ENCODE measurements around the gene B9D1.

Gene B9D1

DNA sequence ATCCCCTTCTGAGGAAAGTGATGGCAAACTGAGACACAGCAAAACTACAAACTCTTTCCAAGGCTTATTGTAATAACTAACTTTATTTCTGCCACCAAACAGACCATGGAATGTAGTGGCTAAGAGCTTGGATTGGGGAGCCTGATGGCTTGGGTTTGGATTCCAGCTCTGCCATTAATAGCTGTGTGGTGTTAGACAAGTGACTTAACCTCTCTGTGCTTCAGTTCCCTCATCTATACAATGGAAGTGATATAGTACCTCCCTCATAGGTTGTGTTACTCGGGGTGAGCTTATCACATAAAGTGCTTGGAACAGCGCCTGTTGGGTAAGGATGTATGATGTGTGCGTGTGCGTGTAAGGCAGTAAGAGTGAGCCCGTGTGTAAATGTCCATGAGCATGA lies 42.6 kb upstream of the B9D1 start:
- TF ChIP-seq FOXM1 (IDR thresholded peaks at IDR 0.05; ENCODE audit: borderline replicate concordance, low read depth) (no peak), CEBPB (IDR thresholded peaks at IDR 0.05) (no peak), NFIC (IDR thresholded peaks at IDR 0.05) (no peak), TAF1 (IDR thresholded peaks at IDR 0.05; ENCODE audit: low read depth) (no peak), RAD21 (IDR thresholded peaks at IDR 0.05; ENCODE audit: low read depth) (no peak), EP300 (IDR thresholded peaks at IDR 0.05; ENCODE audit: borderline replicate concordance) (no peak), ZBTB7A (IDR thresholded peaks at IDR 0.05; ENCODE audit: low read depth) (no peak), EGR1 (IDR thresholded peaks at IDR 0.05) (no peak), YY1 (IDR thresholded peaks at IDR 0.05; ENCODE audit: low read depth) (no peak)
- TF ChIP-seq, protein P1, sequence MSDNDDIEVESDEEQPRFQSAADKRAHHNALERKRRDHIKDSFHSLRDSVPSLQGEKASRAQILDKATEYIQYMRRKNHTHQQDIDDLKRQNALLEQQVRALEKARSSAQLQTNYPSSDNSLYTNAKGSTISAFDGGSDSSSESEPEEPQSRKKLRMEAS (IDR thresholded peaks at IDR 0.05): no peak

DNA sequence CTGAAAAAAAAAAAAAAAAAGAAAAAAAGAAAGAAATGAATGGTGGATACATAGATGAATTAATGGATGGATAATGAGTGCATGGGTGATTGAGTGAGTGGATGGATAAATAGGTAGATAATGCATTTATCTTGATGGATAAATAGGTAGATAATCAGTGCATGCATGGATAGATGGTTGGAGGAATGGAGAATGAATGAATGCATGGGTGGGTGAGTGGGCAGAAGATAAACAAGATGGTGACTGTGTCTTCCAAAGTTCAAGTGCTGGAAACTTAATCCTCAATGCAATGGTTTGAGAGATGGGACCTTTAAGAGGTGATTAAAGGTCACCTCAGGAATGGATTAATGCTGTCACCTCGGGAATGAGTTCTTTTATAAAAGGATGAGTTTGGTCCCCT lies 41.7 kb upstream of the B9D1 start:
- no peak for TF ChIP-seq TAF1 (IDR thresholded peaks at IDR 0.05; ENCODE audit: low read depth)
- no peak for TF ChIP-seq EP300 (IDR thresholded peaks at IDR 0.05; ENCODE audit: borderline replicate concordance)
- TF ChIP-seq, protein P2, sequence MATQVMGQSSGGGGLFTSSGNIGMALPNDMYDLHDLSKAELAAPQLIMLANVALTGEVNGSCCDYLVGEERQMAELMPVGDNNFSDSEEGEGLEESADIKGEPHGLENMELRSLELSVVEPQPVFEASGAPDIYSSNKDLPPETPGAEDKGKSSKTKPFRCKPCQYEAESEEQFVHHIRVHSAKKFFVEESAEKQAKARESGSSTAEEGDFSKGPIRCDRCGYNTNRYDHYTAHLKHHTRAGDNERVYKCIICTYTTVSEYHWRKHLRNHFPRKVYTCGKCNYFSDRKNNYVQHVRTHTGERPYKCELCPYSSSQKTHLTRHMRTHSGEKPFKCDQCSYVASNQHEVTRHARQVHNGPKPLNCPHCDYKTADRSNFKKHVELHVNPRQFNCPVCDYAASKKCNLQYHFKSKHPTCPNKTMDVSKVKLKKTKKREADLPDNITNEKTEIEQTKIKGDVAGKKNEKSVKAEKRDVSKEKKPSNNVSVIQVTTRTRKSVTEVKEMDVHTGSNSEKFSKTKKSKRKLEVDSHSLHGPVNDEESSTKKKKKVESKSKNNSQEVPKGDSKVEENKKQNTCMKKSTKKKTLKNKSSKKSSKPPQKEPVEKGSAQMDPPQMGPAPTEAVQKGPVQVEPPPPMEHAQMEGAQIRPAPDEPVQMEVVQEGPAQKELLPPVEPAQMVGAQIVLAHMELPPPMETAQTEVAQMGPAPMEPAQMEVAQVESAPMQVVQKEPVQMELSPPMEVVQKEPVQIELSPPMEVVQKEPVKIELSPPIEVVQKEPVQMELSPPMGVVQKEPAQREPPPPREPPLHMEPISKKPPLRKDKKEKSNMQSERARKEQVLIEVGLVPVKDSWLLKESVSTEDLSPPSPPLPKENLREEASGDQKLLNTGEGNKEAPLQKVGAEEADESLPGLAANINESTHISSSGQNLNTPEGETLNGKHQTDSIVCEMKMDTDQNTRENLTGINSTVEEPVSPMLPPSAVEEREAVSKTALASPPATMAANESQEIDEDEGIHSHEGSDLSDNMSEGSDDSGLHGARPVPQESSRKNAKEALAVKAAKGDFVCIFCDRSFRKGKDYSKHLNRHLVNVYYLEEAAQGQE (IDR thresholded peaks at IDR 0.05; ENCODE audit: low read depth): no peak
- no peak for TF ChIP-seq EGR1 (IDR thresholded peaks at IDR 0.05)
- TF ChIP-seq NFIC (IDR thresholded peaks at IDR 0.05): no peak
- no peak for TF ChIP-seq TCF12 (IDR thresholded peaks at IDR 0.05; ENCODE audit: low read depth)
- TF ChIP-seq, protein P3, sequence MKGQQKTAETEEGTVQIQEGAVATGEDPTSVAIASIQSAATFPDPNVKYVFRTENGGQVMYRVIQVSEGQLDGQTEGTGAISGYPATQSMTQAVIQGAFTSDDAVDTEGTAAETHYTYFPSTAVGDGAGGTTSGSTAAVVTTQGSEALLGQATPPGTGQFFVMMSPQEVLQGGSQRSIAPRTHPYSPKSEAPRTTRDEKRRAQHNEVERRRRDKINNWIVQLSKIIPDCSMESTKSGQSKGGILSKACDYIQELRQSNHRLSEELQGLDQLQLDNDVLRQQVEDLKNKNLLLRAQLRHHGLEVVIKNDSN (IDR thresholded peaks at IDR 0.05): no peak
- no peak for TF ChIP-seq ZBTB7A (IDR thresholded peaks at IDR 0.05; ENCODE audit: low read depth)
- no peak for TF ChIP-seq CREB1 (IDR thresholded peaks at IDR 0.05; ENCODE audit: low read depth)
- no peak for TF ChIP-seq YY1 (IDR thresholded peaks at IDR 0.05; ENCODE audit: low read depth)
- TF ChIP-seq FOXM1 (IDR thresholded peaks at IDR 0.05; ENCODE audit: borderline replicate concordance, low read depth): no peak
- TF ChIP-seq, protein P1 (IDR thresholded peaks at IDR 0.05): no peak

DNA sequence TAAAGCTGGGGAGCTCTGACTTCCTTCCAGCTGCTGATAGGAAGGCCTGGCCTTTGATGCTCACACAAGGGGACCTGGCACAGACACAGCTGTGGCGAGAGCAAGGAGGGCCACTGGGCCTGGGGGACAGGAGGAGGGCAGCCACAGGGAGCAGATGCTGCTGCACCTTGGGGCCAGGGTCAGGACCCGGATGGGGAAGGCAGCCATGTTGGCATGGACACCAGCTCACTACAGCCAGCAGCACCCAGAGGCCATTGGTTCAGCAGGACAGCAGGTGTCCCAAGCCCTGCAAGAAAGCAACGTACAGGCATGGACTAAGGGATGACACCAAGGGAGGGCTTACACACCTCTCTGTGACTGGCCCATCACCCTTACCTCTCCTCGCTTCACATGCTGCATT lies 40.5 kb upstream of the B9D1 start:
- no peak for TF ChIP-seq TEAD4 (IDR thresholded peaks at IDR 0.05)
- no peak for TF ChIP-seq EP300 (IDR thresholded peaks at IDR 0.05; ENCODE audit: borderline replicate concordance)
- TF ChIP-seq, protein P1 (IDR thresholded peaks at IDR 0.05): no peak

DNA sequence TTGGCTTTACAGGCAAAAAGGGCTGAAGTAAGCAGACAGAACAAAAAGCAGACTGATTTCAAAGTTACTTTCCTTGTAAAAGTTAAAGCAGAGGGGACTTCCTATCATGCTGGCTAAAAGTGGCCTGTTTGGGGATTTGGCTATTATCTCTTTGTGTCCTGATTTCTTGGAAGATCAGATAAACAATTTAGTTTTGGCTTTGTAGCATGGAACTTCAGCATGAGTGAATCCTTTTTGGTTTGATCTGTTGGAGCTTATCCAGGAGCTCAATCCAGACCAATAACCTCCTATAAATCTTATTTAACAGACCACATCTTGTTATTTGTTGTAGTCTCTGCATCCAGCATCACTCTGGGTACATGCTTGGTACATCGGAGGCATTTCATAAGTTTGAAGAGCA lies 39.6 kb upstream of the B9D1 start:
- TF ChIP-seq CREB1 (IDR thresholded peaks at IDR 0.05; ENCODE audit: low read depth) (no peak), EP300 (IDR thresholded peaks at IDR 0.05; ENCODE audit: borderline replicate concordance) (no peak), CEBPB (IDR thresholded peaks at IDR 0.05) (no peak), RAD21 (IDR thresholded peaks at IDR 0.05; ENCODE audit: low read depth) (no peak), TCF12 (IDR thresholded peaks at IDR 0.05; ENCODE audit: low read depth) (no peak), FOXM1 (IDR thresholded peaks at IDR 0.05; ENCODE audit: borderline replicate concordance, low read depth) (no peak), YY1 (IDR thresholded peaks at IDR 0.05; ENCODE audit: low read depth) (no peak), NFIC (IDR thresholded peaks at IDR 0.05) (no peak), EGR1 (IDR thresholded peaks at IDR 0.05) (no peak), TEAD4 (IDR thresholded peaks at IDR 0.05) (no peak), ZBTB7A (IDR thresholded peaks at IDR 0.05; ENCODE audit: low read depth) (no peak), TAF1 (IDR thresholded peaks at IDR 0.05; ENCODE audit: low read depth) (no peak)
- TF ChIP-seq, protein P2 (IDR thresholded peaks at IDR 0.05; ENCODE audit: low read depth): no peak
- TF ChIP-seq, protein P3 (IDR thresholded peaks at IDR 0.05): no peak
- TF ChIP-seq, protein P1 (IDR thresholded peaks at IDR 0.05): no peak

DNA sequence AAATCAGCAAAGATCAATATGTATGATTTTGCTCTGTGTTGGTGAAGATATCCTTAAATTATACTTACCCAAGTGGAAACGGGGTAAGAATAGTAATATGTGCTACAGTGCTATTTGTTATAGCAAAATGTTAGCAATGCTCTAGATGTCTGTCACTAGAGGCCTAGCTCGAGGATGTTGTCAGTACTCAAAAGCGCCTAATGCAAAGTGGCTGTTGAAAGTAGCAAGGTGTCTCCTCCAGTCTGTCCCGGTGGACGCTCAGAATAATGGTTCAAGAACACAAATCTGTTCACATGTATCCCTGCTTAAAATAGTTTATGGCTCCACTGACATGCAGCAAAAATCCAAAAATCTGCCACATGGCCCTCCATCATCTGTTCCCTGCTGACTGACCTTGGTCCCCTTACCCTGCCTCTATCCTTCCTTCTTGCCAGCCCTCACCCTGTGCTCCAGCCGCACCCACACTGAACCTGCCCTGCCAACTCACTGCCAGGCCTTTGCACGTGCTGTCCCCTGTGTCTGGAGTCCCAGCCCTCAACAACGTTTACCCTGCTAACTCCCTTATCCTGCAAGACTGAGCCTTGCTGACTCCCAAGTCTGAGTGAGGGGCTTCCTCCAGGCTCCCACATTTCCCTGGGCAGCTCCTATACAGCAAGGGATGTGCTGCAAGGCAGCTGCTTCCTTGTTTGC lies 38.9 kb upstream of the B9D1 start:
- TF ChIP-seq EP300 (IDR thresholded peaks at IDR 0.05; ENCODE audit: borderline replicate concordance): no peak
- TF ChIP-seq, protein P2 (IDR thresholded peaks at IDR 0.05; ENCODE audit: low read depth): no peak
- TF ChIP-seq FOXM1 (IDR thresholded peaks at IDR 0.05; ENCODE audit: borderline replicate concordance, low read depth): no peak
- no peak for TF ChIP-seq TAF1 (IDR thresholded peaks at IDR 0.05; ENCODE audit: low read depth)
- no peak for TF ChIP-seq TEAD4 (IDR thresholded peaks at IDR 0.05)
- no peak for TF ChIP-seq CREB1 (IDR thresholded peaks at IDR 0.05; ENCODE audit: low read depth)
- TF ChIP-seq YY1 (IDR thresholded peaks at IDR 0.05; ENCODE audit: low read depth): no peak
- TF ChIP-seq ZBTB7A (IDR thresholded peaks at IDR 0.05; ENCODE audit: low read depth): no peak
- no peak for TF ChIP-seq TCF12 (IDR thresholded peaks at IDR 0.05; ENCODE audit: low read depth)
- no peak for TF ChIP-seq RAD21 (IDR thresholded peaks at IDR 0.05; ENCODE audit: low read depth)
- no peak for TF ChIP-seq NFIC (IDR thresholded peaks at IDR 0.05)
- TF ChIP-seq, protein P3 (IDR thresholded peaks at IDR 0.05): no peak
- TF ChIP-seq, protein P1 (IDR thresholded peaks at IDR 0.05): no peak
- TF ChIP-seq EGR1 (IDR thresholded peaks at IDR 0.05): no peak
